ENCODE results near the gene C1QTNF2.
A peak's percentile ranks its signal among the peaks of the same experiment; 100 is the strongest.

Gene C1QTNF2

GRCh38 chr5:160326981-160327380 is 43.4 kb downstream of the C1QTNF2 start:
- H3K4me3 ChIP-seq (ENCODE audit: low read depth, low read length): no peak overlapping the region
- TF ChIP-seq CTCF (IDR thresholded peaks at IDR 0.05; ENCODE audit: low read depth, low read length): no peak

GRCh38 chr5:160325716-160326115 is 44.7 kb downstream of the C1QTNF2 start:
- TF ChIP-seq CTCF (IDR thresholded peaks at IDR 0.05; ENCODE audit: low read depth, low read length): no peak
- no peak overlapping the region for H3K4me3 ChIP-seq (ENCODE audit: low read depth, low read length)

GRCh38 chr5:160324886-160325285 is 45.5 kb downstream of the C1QTNF2 start:
- TF ChIP-seq CTCF (IDR thresholded peaks at IDR 0.05; ENCODE audit: low read depth, low read length): no peak
- no peak overlapping the region for H3K4me3 ChIP-seq (ENCODE audit: low read depth, low read length)

GRCh38 chr5:160318409-160318808 is 52.0 kb downstream of the C1QTNF2 start:
- no peak overlapping the region for H3K4me3 ChIP-seq (ENCODE audit: low read depth, low read length)
- TF ChIP-seq CTCF (IDR thresholded peaks at IDR 0.05; ENCODE audit: low read depth, low read length): no peak

GRCh38 chr5:160317434-160317833 is 53.0 kb downstream of the C1QTNF2 start:
- no peak overlapping the region for H3K4me3 ChIP-seq (ENCODE audit: low read depth, low read length)
- TF ChIP-seq CTCF (IDR thresholded peaks at IDR 0.05; ENCODE audit: low read depth, low read length): no peak

- no peak for TF ChIP-seq CTCF (IDR thresholded peaks at IDR 0.05; ENCODE audit: low read depth, low read length)
- no peak overlapping the region for H3K4me3 ChIP-seq (ENCODE audit: low read depth, low read length)
Measured at GRCh38 chr5:160315968-160316367, 54.5 kb downstream of the C1QTNF2 start.

GRCh38 chr5:160312960-160313727 is 57.3 kb downstream of the C1QTNF2 start:
- H3K4me3 ChIP-seq (ENCODE audit: low read depth, low read length): peak overlapping the region; percentile 79
- no peak for TF ChIP-seq CTCF (IDR thresholded peaks at IDR 0.05; ENCODE audit: low read depth, low read length)

All from WI38 (cell line).